HFFc6 (cell line): Measurements from ENCODE around the gene TRIM40. TPM values are rescaled to one million over a fixed set of nuclear protein-coding genes. Genes with fewer than 3 reads are reported as not detected.
"Not testable (repeated sequence)": the region's sequence is repeated elsewhere in the genome, so short reads cannot be mapped to it uniquely, and the experiment has no call there.

Source experiments
- DNase-seq: peaks from one replicate; pipeline ENCODE4 v3.0.0-alpha.2; 2018
- H3K27ac Mint-ChIP-seq: 2 replicates; pipeline ENCODE4 v1.8.0; 2020; ENCODE audit warnings: mild to moderate bottlenecking, mixed read lengths
- H3K27me3 Mint-ChIP-seq: 2 replicates; pipeline ENCODE4 v1.8.0; 2021; ENCODE audit warnings: mild to moderate bottlenecking, moderate library complexity, mixed read lengths; ENCODE audit not compliant: insufficient read depth
- H3K36me3 Mint-ChIP-seq: 2 replicates; pipeline ENCODE4 v1.8.0; 2021; ENCODE audit warnings: low read depth, mixed read lengths
- H3K4me1 Mint-ChIP-seq: 2 replicates; pipeline ENCODE4 v1.8.0; 2020; ENCODE audit warnings: low read depth, mixed read lengths
- H3K4me3 Mint-ChIP-seq: 2 replicates; pipeline ENCODE4 v1.8.0; 2020; ENCODE audit warnings: mild to moderate bottlenecking, moderate library complexity, mixed read lengths
- H3K9me3 Mint-ChIP-seq: 2 replicates; pipeline ENCODE4 v1.8.0; 2020; ENCODE audit warnings: mild to moderate bottlenecking, mixed read lengths
- total RNA-seq, 6 experiments: library from RNA; stranded (reverse); fragmentation: NEBNext Ultra II Directional; extraction: Animal tissue kit (Norgen Biotek cat#: 25700); gene quantifications; 2 replicates in 1 of 6; 3 replicates in 5 of 6; pipeline ENCODE4 v1.2.3, GENCODE V29; 2021
- TF ChIP-seq, protein P1 (sequence below): fragments of 200-600 bp; sonication (generic); IDR thresholded peaks from 2 replicates; pipeline ENCODE4 v1.5.0; 2021; ENCODE audit warnings: antibody characterized with exemption, mild to moderate bottlenecking

Gene TRIM40
- total RNA-seq, 6 experiments from 2014 or later = not detected

DNA sequence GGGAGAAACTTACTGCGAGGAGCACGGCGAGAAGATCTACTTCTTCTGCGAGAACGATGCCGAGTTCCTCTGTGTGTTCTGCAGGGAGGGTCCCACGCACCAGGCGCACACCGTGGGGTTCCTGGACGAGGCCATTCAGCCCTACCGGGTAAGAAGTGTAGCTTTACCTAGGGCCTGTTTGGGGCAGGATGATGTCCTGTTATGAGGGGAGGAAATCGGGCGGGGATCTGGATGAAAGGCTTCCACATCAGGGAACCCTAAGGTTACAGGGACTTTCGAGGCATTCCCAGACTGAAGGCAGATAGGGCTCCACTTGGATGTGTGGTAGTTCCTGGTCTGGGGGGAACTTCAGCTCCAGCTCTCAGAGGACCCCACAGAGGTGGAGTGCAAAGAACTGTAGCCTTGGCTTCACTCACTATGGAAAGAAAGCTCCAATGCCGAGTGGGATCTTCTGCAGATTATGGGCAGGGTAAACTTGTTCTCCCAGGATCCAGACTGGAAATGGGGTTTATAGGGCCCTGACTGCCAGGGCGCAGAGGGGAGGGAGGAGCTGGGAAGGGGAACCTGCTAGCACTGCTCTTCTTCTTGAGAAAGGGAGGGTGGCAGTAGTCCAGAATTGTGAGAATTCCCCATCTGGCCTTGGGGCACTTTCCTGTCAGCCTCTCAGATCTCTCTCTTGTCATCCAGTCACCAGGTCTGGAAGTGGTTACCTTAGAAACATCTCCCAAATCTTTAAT, 28.1 kb downstream of the TRIM40 start:
- H3K9me3 Mint-ChIP-seq = no peaks in the 10 kb centered on the region
- no peaks in the 10 kb centered on the region for H3K36me3 Mint-ChIP-seq
- no peak overlapping the region for H3K27ac Mint-ChIP-seq
- no peaks in the 10 kb centered on the region for H3K4me1 Mint-ChIP-seq
- DNase-seq = no peak
- no peak overlapping the region for H3K4me3 Mint-ChIP-seq
- H3K27me3 Mint-ChIP-seq = peaks cover 21% of the 10 kb centered on the region
- TF ChIP-seq, protein P1, sequence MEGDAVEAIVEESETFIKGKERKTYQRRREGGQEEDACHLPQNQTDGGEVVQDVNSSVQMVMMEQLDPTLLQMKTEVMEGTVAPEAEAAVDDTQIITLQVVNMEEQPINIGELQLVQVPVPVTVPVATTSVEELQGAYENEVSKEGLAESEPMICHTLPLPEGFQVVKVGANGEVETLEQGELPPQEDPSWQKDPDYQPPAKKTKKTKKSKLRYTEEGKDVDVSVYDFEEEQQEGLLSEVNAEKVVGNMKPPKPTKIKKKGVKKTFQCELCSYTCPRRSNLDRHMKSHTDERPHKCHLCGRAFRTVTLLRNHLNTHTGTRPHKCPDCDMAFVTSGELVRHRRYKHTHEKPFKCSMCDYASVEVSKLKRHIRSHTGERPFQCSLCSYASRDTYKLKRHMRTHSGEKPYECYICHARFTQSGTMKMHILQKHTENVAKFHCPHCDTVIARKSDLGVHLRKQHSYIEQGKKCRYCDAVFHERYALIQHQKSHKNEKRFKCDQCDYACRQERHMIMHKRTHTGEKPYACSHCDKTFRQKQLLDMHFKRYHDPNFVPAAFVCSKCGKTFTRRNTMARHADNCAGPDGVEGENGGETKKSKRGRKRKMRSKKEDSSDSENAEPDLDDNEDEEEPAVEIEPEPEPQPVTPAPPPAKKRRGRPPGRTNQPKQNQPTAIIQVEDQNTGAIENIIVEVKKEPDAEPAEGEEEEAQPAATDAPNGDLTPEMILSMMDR = no peak

DNA sequence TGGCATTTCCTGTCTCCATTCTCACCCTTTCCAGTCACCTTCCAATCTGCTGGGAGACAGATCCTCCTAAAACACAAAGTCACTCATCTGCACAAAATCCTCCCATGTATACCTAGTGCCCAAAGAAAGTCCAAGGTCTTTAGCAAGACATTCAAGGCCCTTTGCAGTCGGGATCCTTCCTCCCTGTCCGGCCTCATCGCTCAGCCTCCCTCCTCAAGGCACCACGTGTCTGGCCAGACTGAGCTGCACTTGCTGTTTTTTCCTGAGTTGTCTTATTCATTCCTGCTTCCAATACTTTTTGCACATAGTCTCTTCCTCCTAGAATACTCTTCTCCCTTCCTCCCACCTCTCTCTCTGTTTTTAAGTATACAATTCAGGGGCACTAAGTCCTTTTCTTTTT, 28.8 kb downstream of the TRIM40 start:
- Mint-ChIP-seq H3K9me3 (no peaks in the 10 kb centered on the region), H3K4me3 (no peak overlapping the region), H3K27ac (no peak overlapping the region), H3K27me3 (peaks cover 22% of the 10 kb centered on the region), H3K36me3 (no peaks in the 10 kb centered on the region), H3K4me1 (no peaks in the 10 kb centered on the region)
- no peak for DNase-seq
- TF ChIP-seq, protein P1 = no peak

DNA sequence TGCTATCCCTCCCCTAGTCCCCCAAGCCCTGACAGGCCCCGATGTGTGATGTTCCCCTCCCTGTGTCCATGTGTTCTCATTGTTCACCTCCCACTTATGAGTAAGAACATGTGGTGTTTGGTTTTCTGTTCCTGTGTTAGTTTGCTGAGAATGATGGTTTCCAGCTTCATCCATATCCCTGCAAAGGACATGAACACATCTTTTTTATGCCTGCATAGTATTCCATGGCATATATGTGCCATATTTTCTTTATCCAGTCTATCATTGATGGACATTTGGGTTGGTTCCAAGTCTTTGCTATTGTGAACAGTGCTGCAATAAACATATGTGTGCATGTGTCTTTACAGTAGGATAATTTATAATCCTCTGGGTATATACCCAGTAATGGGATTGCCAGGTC, 29.3 kb downstream of the TRIM40 start:
- H3K4me3 Mint-ChIP-seq, DNase-seq, H3K36me3 Mint-ChIP-seq, H3K27ac Mint-ChIP-seq, H3K4me1 Mint-ChIP-seq, H3K9me3 Mint-ChIP-seq: not testable (repeated sequence)
- peaks cover 22% of the 10 kb centered on the region for H3K27me3 Mint-ChIP-seq

DNA sequence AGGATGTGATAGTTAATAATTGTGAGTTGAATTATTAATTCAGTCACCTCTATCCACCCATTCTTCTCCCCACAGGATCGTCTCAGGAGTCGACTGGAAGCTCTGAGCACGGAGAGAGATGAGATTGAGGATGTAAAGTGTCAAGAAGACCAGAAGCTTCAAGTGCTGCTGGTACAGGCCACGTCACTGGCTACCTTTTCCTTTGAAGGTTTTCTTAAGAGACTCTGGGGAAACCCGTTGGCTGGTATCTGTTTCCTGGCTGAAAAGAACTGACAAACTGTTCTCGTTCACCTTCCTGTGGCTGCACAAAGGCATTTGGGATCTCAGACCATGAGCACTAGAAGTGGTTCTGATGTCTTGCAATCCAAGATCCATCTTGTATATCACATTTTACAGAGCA, 31.2 kb downstream of the TRIM40 start:
- H3K4me3 Mint-ChIP-seq = no peak overlapping the region
- no peak overlapping the region for H3K27ac Mint-ChIP-seq
- H3K27me3 Mint-ChIP-seq = peaks cover 27% of the 10 kb centered on the region
- no peaks in the 10 kb centered on the region for H3K36me3 Mint-ChIP-seq
- no peaks in the 10 kb centered on the region for H3K9me3 Mint-ChIP-seq
- H3K4me1 Mint-ChIP-seq = no peaks in the 10 kb centered on the region
- TF ChIP-seq, protein P1 = no peak
- DNase-seq = no peak

DNA sequence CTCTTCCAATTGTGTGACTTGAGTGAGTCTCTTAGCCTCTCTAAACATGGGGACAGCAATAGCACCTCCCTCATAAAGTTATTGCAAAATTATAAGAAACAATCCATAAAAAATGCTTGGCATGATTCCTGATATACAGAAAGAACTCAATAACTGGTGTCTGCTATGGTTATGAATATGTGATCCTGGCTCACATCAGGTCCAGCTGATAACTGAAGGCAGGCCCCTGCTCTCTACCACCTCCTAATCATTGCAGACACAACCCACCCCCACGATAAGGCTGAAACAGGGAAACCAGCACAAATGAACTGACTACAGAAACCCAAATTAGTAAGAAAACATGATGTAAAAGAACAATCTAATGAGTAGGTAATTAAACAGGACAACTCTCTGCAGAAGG, 32.8 kb downstream of the TRIM40 start:
- Mint-ChIP-seq H3K27me3 (peaks cover 41% of the 10 kb centered on the region), H3K4me1 (no peaks in the 10 kb centered on the region), H3K27ac (no peak overlapping the region), H3K4me3 (no peak overlapping the region), H3K36me3 (no peaks in the 10 kb centered on the region), H3K9me3 (no peaks in the 10 kb centered on the region)
- no peak for DNase-seq
- TF ChIP-seq, protein P1 = no peak

DNA sequence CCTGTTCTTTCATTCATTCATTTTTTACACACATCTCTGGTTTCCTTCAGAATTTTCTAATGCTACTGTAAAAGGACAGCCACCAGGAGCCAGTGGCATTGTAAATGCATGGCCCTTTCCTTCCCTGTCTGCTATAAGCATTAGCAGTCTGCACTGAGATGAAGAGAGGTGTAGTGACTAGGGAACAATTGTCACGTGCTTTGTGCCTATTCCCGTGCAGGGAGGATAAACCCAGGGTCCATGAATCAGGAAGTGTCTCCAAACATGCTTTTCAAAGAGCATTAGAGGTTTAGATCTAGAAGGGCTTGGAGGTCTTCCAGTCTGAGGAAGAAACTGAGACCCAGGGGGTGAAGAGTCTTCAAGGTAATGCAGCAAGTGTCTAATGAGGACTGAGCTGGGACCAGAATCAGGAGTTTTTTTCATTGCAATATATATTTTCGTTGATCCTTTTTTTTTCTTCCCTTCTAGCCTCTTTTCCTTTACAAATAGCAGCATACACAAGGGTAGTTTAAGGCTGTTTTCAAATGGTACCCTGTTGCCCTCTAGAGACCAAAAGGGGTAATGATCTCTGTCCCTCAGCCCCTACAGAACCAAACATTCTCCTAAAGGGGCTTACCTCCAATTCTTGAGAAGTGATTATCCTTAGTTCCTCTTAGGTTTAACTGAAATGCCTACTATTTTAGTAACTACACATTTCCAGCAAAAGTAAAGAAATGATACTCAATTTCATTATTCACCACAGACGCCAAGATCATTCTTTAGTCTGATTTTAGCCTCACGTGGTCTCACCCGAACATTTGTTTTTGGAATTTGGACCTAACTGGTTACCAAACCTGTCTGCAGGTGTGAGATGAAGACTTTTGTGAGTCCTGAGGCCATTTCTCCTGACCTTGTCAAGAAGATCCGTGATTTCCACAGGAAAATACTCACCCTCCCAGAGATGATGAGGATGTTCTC, 34.0 kb downstream of the TRIM40 start:
- H3K27ac Mint-ChIP-seq = no peak overlapping the region
- H3K4me1 Mint-ChIP-seq = no peaks in the 10 kb centered on the region

More for the DNA sequence above, 34.0 kb downstream of the TRIM40 start:
- peaks cover 50% of the 10 kb centered on the region for H3K27me3 Mint-ChIP-seq
- H3K9me3 Mint-ChIP-seq = no peaks in the 10 kb centered on the region
- peak; percentile 36 for DNase-seq
- H3K4me3 Mint-ChIP-seq = no peak overlapping the region
- H3K36me3 Mint-ChIP-seq = no peaks in the 10 kb centered on the region
- TF ChIP-seq, protein P1 = peak; percentile 80
